HEK293T (cell line): ENCODE measurements around the gene INO80E.
A peak's percentile ranks its signal among the peaks of the same experiment; 100 is the strongest.
"Not testable (repeated sequence)": the region's sequence is repeated elsewhere in the genome, so short reads cannot be mapped to it uniquely, and the experiment has no call there.

ENCODE experiments used
- CTCF ChIA-PET: fragments of 350-600 bp; formaldehyde crosslinking; extraction: SDS; loops from one replicate; lab custom pipeline; 2021; ENCODE audit warnings: antibody characterized with exemption, inconsistent platforms; lab: Yijun Ruan, JAX
- POLR2A ChIA-PET: fragments of 350-600 bp; formaldehyde crosslinking; extraction: SDS; loops from one replicate; lab custom pipeline; 2020; ENCODE audit warnings: antibody characterized with exemption, inconsistent platforms; lab: Yijun Ruan, JAX
- DNase-seq: peaks from one replicate; pipeline ENCODE4 v3.0.0; 2012; ENCODE audit warnings: mixed read lengths; ENCODE audit errors: extremely low spot score
- ARNT ChIP-seq: fragments of 450-650 bp; IDR thresholded peaks from 2 replicates; pipeline ENCODE4 v1.6.1; 2017; ENCODE audit warnings: mild to moderate bottlenecking
- BHLHE40 ChIP-seq: fragments of 450-650 bp; IDR thresholded peaks from 2 replicates; pipeline ENCODE4 v1.6.1; 2016; ENCODE audit warnings: mild to moderate bottlenecking, moderate library complexity, borderline replicate concordance
- CTBP1 ChIP-seq: fragments of 450-650 bp; IDR thresholded peaks from 2 replicates; pipeline ENCODE4 v1.6.1; 2016; ENCODE audit warnings: borderline replicate concordance
- FOXA1 ChIP-seq: fragments of 450-650 bp; IDR thresholded peaks from 2 replicates; pipeline ENCODE4 v1.6.1; 2016; ENCODE audit warnings: mild to moderate bottlenecking
- FOXK2 ChIP-seq: fragments of 450-650 bp; IDR thresholded peaks from 2 replicates; pipeline ENCODE4 v1.6.1; 2016; ENCODE audit warnings: mild to moderate bottlenecking
- FOXM1 ChIP-seq: fragments of 450-650 bp; IDR thresholded peaks from 2 replicates; pipeline ENCODE4 v1.6.1; 2017; ENCODE audit warnings: mild to moderate bottlenecking, borderline replicate concordance
- HDGF ChIP-seq: fragments of 450-650 bp; IDR thresholded peaks from 2 replicates; pipeline ENCODE4 v1.6.1; 2017; ENCODE audit warnings: antibody characterized with exemption, borderline replicate concordance
- L3MBTL2 ChIP-seq: fragments of 450-650 bp; conservative IDR thresholded peaks from 2 replicates; pipeline ENCODE4 v1.6.1; 2016; ENCODE audit warnings: mild to moderate bottlenecking
- LEF1 ChIP-seq: fragments of 450-650 bp; IDR thresholded peaks from 2 replicates; pipeline ENCODE4 v1.6.1; 2017; ENCODE audit warnings: mild to moderate bottlenecking, borderline replicate concordance
- NFRKB ChIP-seq: fragments of 450-650 bp; IDR thresholded peaks from 2 replicates; pipeline ENCODE4 v1.6.1; 2016; ENCODE audit warnings: mild to moderate bottlenecking, moderate library complexity
- SP1 ChIP-seq: fragments of 450-650 bp; IDR thresholded peaks from 2 replicates; pipeline ENCODE4 v1.6.1; 2017
- SUZ12 ChIP-seq: fragments of 450-650 bp; IDR thresholded peaks from 2 replicates; pipeline ENCODE4 v1.6.1; 2016; ENCODE audit warnings: mild to moderate bottlenecking
- TARDBP ChIP-seq: fragments of 450-650 bp; IDR thresholded peaks from 2 replicates; pipeline ENCODE4 v1.6.1; 2016
- ZNF384 ChIP-seq: fragments of 450-650 bp; IDR thresholded peaks from 2 replicates; pipeline ENCODE4 v1.6.1; 2016
- TF ChIP-seq, protein P1 (sequence below): fragments of 450-650 bp; IDR thresholded peaks from 2 replicates; pipeline ENCODE4 v1.6.1; 2016

INO80E gene

GRCh38 chr16:29958756-29959155 is 37.3 kb upstream of the INO80E start:
- CTCF ChIA-PET = no interaction called here
- DNase-seq = no peak

GRCh38 chr16:29959293-29959692 is 36.7 kb upstream of the INO80E start:
- DNase-seq = no peak
- CTCF ChIA-PET = no interaction called here
- POLR2A ChIA-PET = interaction anchor here (1.4 to 4.4 kb wide), 2 partner anchors 9 to 16 kb away, joined by 7 to 54 read pairs; no protein-coding TSS in a partner anchor
- TF ChIP-seq HDGF (no peak), ARNT (no peak)

More at GRCh38 chr16:29958756-29959155, 37.3 kb upstream of the INO80E start:
- POLR2A ChIA-PET = interaction anchor here (1.4 to 4.4 kb wide), 3 partner anchors 8 to 32 kb away, joined by 7 to 54 read pairs (median 9); partner anchors contain the start of gene KCTD13
- TF ChIP-seq FOXK2 (no peak), BHLHE40 (no peak), CTBP1 (no peak), LEF1 (no peak), SUZ12 (no peak), NFRKB (no peak), HDGF (no peak), FOXA1 (no peak), SP1 (no peak), FOXM1 (no peak), ZNF384 (no peak), L3MBTL2 (no peak)
- TF ChIP-seq, protein P1, sequence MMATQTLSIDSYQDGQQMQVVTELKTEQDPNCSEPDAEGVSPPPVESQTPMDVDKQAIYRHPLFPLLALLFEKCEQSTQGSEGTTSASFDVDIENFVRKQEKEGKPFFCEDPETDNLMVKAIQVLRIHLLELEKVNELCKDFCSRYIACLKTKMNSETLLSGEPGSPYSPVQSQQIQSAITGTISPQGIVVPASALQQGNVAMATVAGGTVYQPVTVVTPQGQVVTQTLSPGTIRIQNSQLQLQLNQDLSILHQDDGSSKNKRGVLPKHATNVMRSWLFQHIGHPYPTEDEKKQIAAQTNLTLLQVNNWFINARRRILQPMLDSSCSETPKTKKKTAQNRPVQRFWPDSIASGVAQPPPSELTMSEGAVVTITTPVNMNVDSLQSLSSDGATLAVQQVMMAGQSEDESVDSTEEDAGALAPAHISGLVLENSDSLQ = no peak

DNA sequence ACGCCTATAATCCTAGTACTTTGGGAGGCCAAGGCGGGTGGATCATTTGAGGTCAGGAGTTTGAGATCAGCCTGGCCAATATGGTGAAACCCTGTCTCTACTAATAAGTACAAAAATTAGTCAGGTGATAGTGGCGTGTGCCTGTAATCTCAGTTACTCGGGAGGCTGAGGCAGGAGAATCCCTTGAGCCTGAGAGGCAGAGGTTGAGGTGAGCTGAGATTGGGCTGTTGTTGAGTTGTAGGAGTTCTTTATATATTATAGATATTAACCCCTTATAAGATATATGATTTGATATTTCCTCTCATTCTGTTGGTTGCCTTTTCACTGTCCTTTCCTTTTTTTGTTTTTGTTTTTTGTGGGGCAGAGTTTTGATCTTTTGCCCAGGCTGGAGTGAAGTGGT is 36.2 kb upstream of the INO80E start:
- CTCF ChIA-PET, DNase-seq: not testable (repeated sequence)
- POLR2A ChIA-PET = interaction anchor here (0.9 to 4.4 kb wide), 3 partner anchors 9 to 35 kb away, joined by 3 to 54 read pairs (median 7); partner anchors contain the start of gene HIRIP3

DNA sequence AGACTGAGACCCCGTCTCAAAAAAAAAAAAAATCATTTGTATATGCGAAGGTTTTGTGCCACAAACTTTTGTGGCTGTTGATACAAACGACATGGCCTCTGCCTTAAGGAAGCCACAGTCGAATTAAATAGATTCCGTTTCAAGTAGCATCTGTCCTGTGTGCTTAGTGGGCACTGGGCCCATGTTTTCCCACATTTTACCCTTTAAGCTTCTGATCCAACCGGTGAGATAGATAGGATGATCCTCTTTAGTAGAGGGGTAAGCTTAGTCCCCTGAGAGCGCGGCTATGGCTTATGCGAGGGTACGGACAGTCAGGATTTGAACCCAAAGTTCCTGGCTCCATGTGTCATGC is 34.9 kb upstream of the INO80E start:
- no peak for DNase-seq
- POLR2A ChIA-PET = interaction anchor here (1.0 to 4.4 kb wide), 17 partner anchors 11 to 154 kb away, joined by 3 to 102 read pairs (median 6); partner anchors contain the start of genes ASPHD1, HIRIP3, KCTD13 and PAGR1
- TF ChIP-seq, protein P1 = no peak
- TF ChIP-seq FOXA1 (no peak), CTBP1 (no peak)
- CTCF ChIA-PET = interaction anchor here (0.8 to 2.3 kb wide), 5 partner anchors 11 to 97 kb away, joined by 3 to 14 read pairs (median 4); partner anchors contain the start of gene TAOK2

- ChIA-PET POLR2A (interaction anchor here (0.6 to 4.4 kb wide), 23 partner anchors 11 to 154 kb away, joined by 3 to 102 read pairs (median 5); partner anchors contain the start of genes ALDOA, ASPHD1, C16orf92 and DOC2A), CTCF (interaction anchor here (0.6 to 2.3 kb wide), 8 partner anchors 11 to 568 kb away, joined by 3 to 14 read pairs (median 4); partner anchors contain the start of genes KCTD13, SEZ6L2 and TAOK2)
- DNase-seq = peak; percentile 100
- TF ChIP-seq L3MBTL2 (peak; percentile 88), BHLHE40 (peak; percentile 62; the same call in 1 of the 2 replicates), FOXK2 (no peak), TARDBP (peak; percentile 68; the same call in 1 of the 2 replicates), HDGF (0 out of 2 replicates have a peak, but pooled peaks have one; percentile 43), FOXM1 (peak; percentile 54; the same call in 1 of the 2 replicates)
Observed at GRCh38 chr16:29961479-29962343, 34.3 kb upstream of the INO80E start, which contains the start of gene TMEM219. TMEM219 (plus strand) TSS chr16:29962079; CDS start chr16:29963144, 1,065 bp downstream.

DNA sequence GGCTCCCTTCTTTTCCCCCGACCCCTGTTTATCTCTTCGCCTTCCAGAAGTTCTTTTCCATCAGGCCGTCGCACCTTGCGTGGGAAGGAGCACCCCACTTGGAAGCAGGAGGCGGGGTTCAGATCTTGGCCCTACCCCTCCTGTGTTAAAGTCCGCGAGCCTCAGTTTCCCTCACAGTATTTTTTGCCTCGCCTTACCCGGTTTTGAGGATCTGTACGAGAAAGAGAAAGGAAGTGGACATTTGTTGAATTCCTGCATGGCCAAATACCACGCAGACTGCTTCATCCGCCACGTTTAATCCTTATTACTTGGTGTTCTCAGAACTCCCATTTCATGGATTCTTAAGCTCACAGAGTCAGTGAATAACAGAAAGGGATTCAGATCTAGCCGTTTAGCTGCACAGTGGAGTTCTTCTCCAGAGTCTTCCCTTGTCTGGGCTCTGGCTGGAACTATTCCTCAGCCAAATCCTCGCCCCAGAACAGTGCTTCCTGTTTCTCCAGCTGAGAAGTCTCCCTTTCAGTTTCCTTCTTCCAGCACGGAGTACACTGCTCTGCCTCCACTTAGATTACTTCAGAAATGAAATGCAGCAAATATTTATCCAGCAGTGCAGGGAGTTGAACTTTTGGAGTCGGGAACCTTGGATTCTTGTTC is 33.6 kb upstream of the INO80E start:
- POLR2A ChIA-PET = interaction anchor here (0.6 to 4.4 kb wide), 25 partner anchors 12 to 155 kb away, joined by 3 to 102 read pairs (median 5); partner anchors contain the start of genes ALDOA, ASPHD1, C16orf92 and DOC2A
- CTCF ChIA-PET = interaction anchor here (0.6 to 2.3 kb wide), 7 partner anchors 10 to 569 kb away, joined by 3 to 14 read pairs (median 3); partner anchors contain the start of genes KCTD13, SEZ6L2 and TAOK2
- no peak for TF ChIP-seq LEF1
- no peak for DNase-seq
